Heart right ventricle (tissue), 16 donors: ENCODE data around the gene BABAM2. TPM values are rescaled to one million over a fixed set of nuclear protein-coding genes. Genes with fewer than 3 reads are reported as not detected.
"Not testable (repeated sequence)": the region's sequence is repeated elsewhere in the genome, so short reads cannot be mapped to it uniquely, and the experiment has no call there.

Experiments
- ATAC-seq, 8 donors: fragments of 200-7000 bp; cut with Tn5 transposase; one replicate each; pipeline ENCODE4 v1.9.1; 2020; ENCODE audit warnings: mild to moderate bottlenecking in 8 of 8, moderate library complexity in 8 of 8, moderate number of reproducible peaks in 1 of 8
- DNase-seq, 2 donors: peaks; one replicate each; pipeline ENCODE4 v3.0.0-alpha.2; 2020
- H3K27ac ChIP-seq, 10 donors: fragments of 200-600 bp; sonication (generic) in 2 of 10; one replicate each; pipeline versions ENCODE4 v1.5.0 to v1.8.0; 2020 to 2022; ENCODE audit warnings: mild to moderate bottlenecking in 3 of 10
- H3K27me3 ChIP-seq, 7 donors: fragments of 200-600 bp; one replicate each; pipeline ENCODE4 v1.8.0; 2021 to 2022; ENCODE audit warnings: mild to moderate bottlenecking in 2 of 7
- H3K36me3 ChIP-seq, 9 donors: fragments of 200-600 bp; sonication (generic) in 1 of 9; one replicate each; pipeline versions ENCODE4 v1.5.0 to v1.8.0; 2020 to 2022; ENCODE audit warnings: mild to moderate bottlenecking in 2 of 9
- H3K4me1 ChIP-seq, 9 donors: fragments of 200-600 bp; sonication (generic) in 1 of 9; one replicate each; pipeline versions ENCODE4 v1.5.0 to v1.8.0; 2020 to 2022; ENCODE audit warnings: mild to moderate bottlenecking in 4 of 9
- H3K4me3 ChIP-seq, 10 donors: fragments of 200-600 bp; sonication (generic) in 2 of 10; one replicate each; pipeline versions ENCODE4 v1.5.0 to v1.8.0; 2020 to 2022; ENCODE audit warnings: mild to moderate bottlenecking in 7 of 10, moderate library complexity in 2 of 10
- H3K9me3 ChIP-seq, 11 donors: fragments of 200-600 bp in 10 of 11; sonication (generic) in 2 of 11; one replicate each; pipeline versions ENCODE4 v1.5.0 to v1.8.0; 2013 to 2022; ENCODE audit warnings: mild to moderate bottlenecking in 2 of 11, control low read depth in 1 of 11, moderate library complexity in 1 of 11
- CTCF ChIP-seq, 9 donors: fragments of 200-600 bp; sonication (generic) in 2 of 9; IDR thresholded peaks; one replicate each; pipeline versions ENCODE4 v1.5.0 to v1.8.0; 2021 to 2022; ENCODE audit warnings: antibody characterized with exemption in 9 of 9, mild to moderate bottlenecking in 5 of 9, moderate library complexity in 1 of 9
- WGBS, 2 donors: extraction: QIAGEN DNeasy Blood & Tissue Kit; methylation state at CpG; one replicate each; pipeline ENCODE4 v1.1.7; 2013; ENCODE audit warnings: inconsistent platforms in 1 of 2; 5-methylcytosine and 5-hydroxymethylcytosine counted together
- intact Hi-C, 10 donors: fragments of 100-400 bp; cut with DNase I; formaldehyde crosslinking; loops; one replicate each; pipeline versions ENCODE4 v1.11.1 to v1.14.2; 2022
- polyA plus RNA-seq, 2 donors: library from polyadenylated mRNA; stranded (reverse); fragments of 200-250 nt; gene quantifications; one replicate each; pipeline ENCODE4 v1.2.3, GENCODE V29; 2013
- total RNA-seq, 10 donors: library from RNA; stranded (reverse); fragmentation: NEBNext Ultra II Directional in 3 of 10; extraction: Animal tissue kit (Norgen Biotek cat#: 25700) in 3 of 10; gene quantifications; one replicate each; pipeline versions ENCODE4 v1.2.1 to v1.2.4, GENCODE V29; 2021 to 2023
- donor health status: Arrhythmogenic right ventricular cardiomyopathy.
- donor health status: ischemic (EF 13 %, LVEDD 7.1; RV severe dilation, severe dysfunction).
- donor health status: healthy with polysubstance abuse.
- donor health status: DM: no; HTN: yes; CAD: no.
- donor health status: DM: no; HTN: no; CAD: no.
- donor health status: ischemic (EF 25% LVEDD 6.9; RV normal size, moderate dysfunction).
- donor health status: ischemic (EF 25% LVEDD 5.7; RV mildly dilated, moderate dysfunction).
- donor health status: healthy.
- donor health status: DM: yes; HTN: yes; CAD: no.
- donor health status: Ischemic cardiomyopathy.
- donor health status: ischemic (EF 35%, LVEDD 5.7; RV mildly dilated, moderate dysfunction).
- donor health status: nonischemic (EF 11% LVEDD 7.7; RV severe dilation, severe dysfunction).
- donor health status: DM: yes; HTN: yes; CAD: no.
- donor health status: PGD.
- donor health status: ischemic (EF 29% LVEDD 5.4; RV normal size, mild dysfunction).
- donor health status: nonischemic (EF 23%, LVEDD 6.1; RV moderate dilation, normal function).

Gene BABAM2
- total and polyA plus RNA-seq, 12 donors, result 13.3 to 83.4 (median 65.9) TPM

- peak; percentile 82 to 91 (median 87) for ATAC-seq
- intact Hi-C loops, result loop anchor here in 4 of 10 donors (2.0 to 10.0 kb wide), 4 partner anchors 288 to 378 kb away; partner anchors contain the start of gene FOSL2 (in 2 of the 4)
Observed at GRCh38 chr2:28102455-28102874, 211.9 kb downstream of the BABAM2 start.

GRCh38 chr2:28103611-28104010, 213.1 kb downstream of the BABAM2 start:
- no peak for TF ChIP-seq CTCF (IDR thresholded peaks at IDR 0.05)
- Histone ChIP-seq H3K4me3 (no peak overlapping the region), H3K9me3 (no peaks in the 10 kb centered on the region), H3K27ac (peak overlapping the region in 7 of 10 donors; percentile 69 to 87 (median 74)), H3K27me3 (no peaks in the 10 kb centered on the region), H3K36me3 (no peaks in the 10 kb centered on the region), H3K4me1 (peaks cover 5 to 40% (median 32%) of the 10 kb centered on the region in 9 donors)
- intact Hi-C loops, result loop anchor here in 4 of 10 donors (2.0 to 10.0 kb wide), 4 partner anchors 287 to 379 kb away; partner anchors contain the start of gene FOSL2 (in 2 of the 4)
- DNase-seq, result no peak
- ATAC-seq, result no peak
- 84 to 90% methylated on average over 2 of the region's 2 CpGs for WGBS, 2 donors

More at GRCh38 chr2:28102455-28102874, 211.9 kb downstream of the BABAM2 start:
- no peaks in the 10 kb centered on the region for H3K9me3 ChIP-seq
- H3K4me3 ChIP-seq, result peak overlapping the region in 5 of 10 donors; percentile 15 to 34 (median 29)
- H3K4me1 ChIP-seq, result peaks cover 5 to 42% (median 30%) of the 10 kb centered on the region in 9 donors
- H3K27me3 ChIP-seq, result no peaks in the 10 kb centered on the region
- no peaks in the 10 kb centered on the region for H3K36me3 ChIP-seq
- DNase-seq, result peak in 1 of 2 donors; percentile 29
- no peak for TF ChIP-seq CTCF (IDR thresholded peaks at IDR 0.05)
- peak overlapping the region; percentile 36 to 87 (median 74) for H3K27ac ChIP-seq
- 8 to 15% methylated on average over 1 of the region's 1 CpG for WGBS, 2 donors

GRCh38 chr2:28108143-28108542, 217.6 kb downstream of the BABAM2 start:
- H3K4me3 ChIP-seq, result no peak overlapping the region
- DNase-seq (no peak), ATAC-seq (no peak)
- H3K4me1 ChIP-seq, result peaks cover 0 to 20% (median 10%) of the 10 kb centered on the region in 9 donors
- H3K9me3 ChIP-seq, result no peaks in the 10 kb centered on the region
- 72 to 82% methylated on average over 2 of the region's 2 CpGs for WGBS, 2 donors
- intact Hi-C loops, result loop anchor here in 2 of 10 donors (5.0 to 10.0 kb wide), 3 partner anchors 34 to 383 kb away; partner anchors contain the start of gene FOSL2 (in 1 of the 2)
- no peaks in the 10 kb centered on the region for H3K36me3 ChIP-seq
- TF ChIP-seq CTCF (IDR thresholded peaks at IDR 0.05), result no peak
- no peaks in the 10 kb centered on the region for H3K27me3 ChIP-seq
- peak overlapping the region in 1 of 10 donors; percentile 27 for H3K27ac ChIP-seq

GRCh38 chr2:28113771-28114170, 223.2 kb downstream of the BABAM2 start:
- H3K27ac ChIP-seq, H3K27me3 ChIP-seq, ATAC-seq, H3K4me3 ChIP-seq, intact Hi-C loops, H3K9me3 ChIP-seq, DNase-seq, H3K36me3 ChIP-seq: not testable (repeated sequence)
- peaks cover 0 to 12% (median 1%) of the 10 kb centered on the region in 9 donors for H3K4me1 ChIP-seq

GRCh38 chr2:28117104-28117596, 226.6 kb downstream of the BABAM2 start:
- H3K27me3 ChIP-seq, result no peaks in the 10 kb centered on the region
- intact Hi-C loops, result no loop called here
- H3K9me3 ChIP-seq, result no peaks in the 10 kb centered on the region
- ATAC-seq (peak in 4 of 8 donors; percentile 53 to 72 (median 61)), DNase-seq (no peak)
- no peak overlapping the region for H3K27ac ChIP-seq
- TF ChIP-seq CTCF (IDR thresholded peaks at IDR 0.05), result no peak
- WGBS, 2 donors, result 51 to 79% methylated on average over 2 of the region's 2 CpGs
- H3K36me3 ChIP-seq, result no peaks in the 10 kb centered on the region
- no peak overlapping the region for H3K4me3 ChIP-seq
- peaks cover 0 to 14% (median 4%) of the 10 kb centered on the region in 9 donors for H3K4me1 ChIP-seq
